GM19468 (cell line): ENCODE results near the gene ABCA7.
"Not testable (repeated sequence)": the region's sequence is repeated elsewhere in the genome, so short reads cannot be mapped to it uniquely, and the experiment has no call there.

ENCODE experiments used
- ATAC-seq: cut with Tn5 transposase; IDR thresholded peaks from one replicate; pipeline ENCODE4 v1.9.1; 2021; ENCODE audit warnings: mild to moderate bottlenecking, moderate library complexity, moderate number of reproducible peaks; ENCODE audit not compliant: unreplicated experiment; ENCODE audit errors: extremely low read depth

Gene ABCA7

DNA sequence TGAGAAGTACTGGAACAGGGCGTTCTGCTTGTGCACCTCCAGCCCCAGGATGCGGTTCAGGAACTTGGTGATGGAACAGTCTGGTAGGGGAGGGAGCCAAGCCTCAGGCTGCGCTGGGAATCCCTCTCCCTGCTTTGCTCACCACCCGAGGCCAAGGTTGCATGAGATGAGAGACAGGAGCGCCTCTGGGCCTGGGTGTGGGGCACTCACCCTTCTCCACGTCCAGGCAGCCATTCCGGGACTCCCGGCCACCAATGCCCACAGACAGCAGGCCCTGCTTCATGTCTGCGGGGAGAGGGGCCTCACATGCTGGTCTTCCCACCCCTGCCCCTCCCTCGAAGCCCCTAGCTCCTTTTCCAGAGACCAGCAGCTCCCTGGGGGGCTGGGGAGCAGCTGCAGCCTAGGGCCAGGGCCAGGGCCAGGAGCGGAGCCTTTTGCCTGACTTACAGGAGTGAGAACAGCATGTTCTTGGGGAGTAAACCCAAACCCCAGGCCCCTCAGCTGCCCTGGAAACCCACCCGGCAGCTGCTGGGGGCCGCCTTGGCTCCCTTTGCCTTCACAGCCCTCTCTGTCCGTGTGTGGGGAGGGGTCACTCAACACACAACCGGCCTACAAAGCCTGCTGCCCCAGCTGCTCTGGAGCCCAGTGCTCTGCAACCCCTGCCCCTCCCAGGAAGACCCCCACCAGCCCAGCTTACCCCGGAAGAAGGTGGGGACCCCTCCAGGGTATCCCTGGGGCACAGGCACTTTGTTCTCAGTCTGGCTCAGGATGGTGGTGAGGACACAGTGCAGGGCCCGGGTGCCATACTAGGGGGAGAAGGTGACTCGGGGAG, 71.1 kb downstream of the ABCA7 start:
- ATAC-seq, result no peak

DNA sequence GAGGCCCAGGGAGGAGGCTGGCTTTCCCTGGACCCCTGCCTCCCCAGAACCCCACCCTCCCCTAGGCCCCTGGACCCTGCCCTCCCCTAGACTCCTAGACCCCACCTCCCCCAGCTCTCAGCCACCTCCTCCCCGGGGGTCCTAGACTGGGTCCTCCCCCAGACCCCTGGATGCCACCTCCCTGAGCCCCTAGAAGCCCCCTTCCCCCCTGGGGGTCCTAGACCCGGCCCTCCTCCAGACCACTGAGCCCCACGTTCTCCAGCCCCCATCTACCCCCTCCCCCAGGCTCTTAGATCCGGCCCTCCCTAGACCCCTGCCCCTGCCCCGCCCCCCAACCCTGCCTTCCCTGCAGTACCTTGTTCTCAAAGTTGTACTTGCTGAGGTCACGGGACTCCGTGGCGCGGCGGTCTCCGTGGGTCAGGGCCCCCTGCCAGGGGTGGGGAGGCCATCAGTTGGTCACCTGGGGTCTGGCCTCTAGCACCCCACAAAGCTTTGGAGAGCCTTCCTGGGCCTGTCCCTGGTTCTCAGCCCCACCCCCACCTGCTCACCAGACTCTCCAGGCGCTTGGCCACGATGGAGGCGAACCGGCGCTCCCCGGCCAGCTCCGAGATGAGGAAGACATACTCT, 71.8 kb downstream of the ABCA7 start:
- ATAC-seq, result no peak

DNA sequence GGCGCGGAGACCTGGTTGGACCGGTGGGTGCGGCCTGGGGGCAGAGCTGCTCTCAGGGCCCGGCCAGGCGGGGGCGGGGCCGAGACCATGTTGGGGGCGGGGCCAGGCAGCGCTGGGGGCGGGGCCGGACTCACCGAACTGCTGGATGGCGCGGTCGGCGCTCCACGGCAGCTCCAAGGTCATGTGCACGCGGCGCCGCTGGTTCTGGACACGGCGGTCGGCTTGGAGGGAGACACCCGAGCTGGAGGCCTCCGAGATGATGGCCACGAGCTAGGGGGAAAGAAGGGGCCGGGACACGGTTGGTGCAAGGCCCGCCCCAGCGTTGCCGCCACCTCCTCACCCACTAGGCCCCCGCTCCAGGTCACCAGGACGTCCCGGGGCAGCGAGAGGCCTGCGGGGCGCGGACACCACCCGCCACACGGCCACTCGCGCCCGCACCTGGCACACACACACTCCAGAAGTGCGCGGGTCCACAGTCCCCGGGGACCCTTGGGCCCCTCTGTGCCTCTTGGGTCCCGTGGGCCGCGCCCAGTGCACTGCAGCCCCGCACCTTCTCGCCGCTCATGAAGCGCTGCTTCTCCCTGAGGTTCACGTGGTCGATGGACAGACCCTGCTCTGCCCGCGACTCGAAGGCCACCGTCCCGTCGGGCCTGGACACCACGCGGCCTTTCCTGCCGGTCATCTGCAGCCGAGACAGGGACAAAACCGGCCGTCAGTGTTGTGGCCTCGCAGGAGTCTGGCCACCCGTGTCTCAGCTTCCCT, 72.5 kb downstream of the ABCA7 start:
- ATAC-seq, result no peak

DNA sequence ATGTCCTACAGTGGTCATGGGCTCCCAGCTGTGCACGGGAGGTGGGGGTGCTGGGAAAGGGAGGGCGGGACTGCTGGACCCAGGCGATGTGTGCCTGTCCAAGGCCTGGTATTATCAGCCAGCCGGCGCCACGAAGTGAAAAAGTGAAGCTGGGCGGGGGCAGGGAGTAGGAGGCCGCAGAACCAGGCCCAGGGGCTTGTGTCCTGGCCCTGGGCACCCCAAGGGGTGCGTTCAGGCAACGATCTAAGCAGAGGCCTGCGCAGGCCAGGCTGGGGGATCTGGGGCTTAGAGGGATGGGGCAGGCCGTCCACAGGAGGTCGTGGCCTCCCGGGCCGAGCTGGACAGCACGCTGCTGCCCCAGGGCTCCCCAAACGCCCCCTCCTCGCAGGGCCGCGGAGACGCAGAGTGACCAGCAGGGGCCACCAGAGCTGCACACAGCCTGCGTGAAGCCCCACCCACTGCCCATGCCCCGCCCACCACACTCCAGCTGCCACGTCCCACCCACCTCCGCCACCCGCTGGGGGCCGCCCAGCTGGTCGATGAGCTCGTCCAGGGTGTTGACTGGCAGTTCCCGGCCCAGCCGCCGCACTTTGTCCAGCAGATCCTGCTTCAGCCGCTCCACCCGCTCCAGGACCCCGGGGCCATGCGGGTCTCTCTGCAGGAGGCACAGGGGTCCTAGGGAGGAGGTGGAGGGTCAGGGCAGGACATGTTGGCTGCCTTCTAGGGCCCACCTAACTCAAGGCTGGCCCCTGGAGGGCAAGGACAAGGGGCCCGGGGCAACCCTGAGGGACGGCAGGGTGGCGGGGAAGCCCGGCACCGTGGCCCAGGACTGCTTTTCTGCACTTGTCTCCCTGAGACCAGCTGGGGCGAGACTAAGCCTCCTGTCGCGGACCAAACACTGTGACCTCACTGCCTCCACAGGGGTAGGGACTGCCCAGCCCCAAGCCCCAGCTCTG, 73.4 kb downstream of the ABCA7 start:
- no peak for ATAC-seq

DNA sequence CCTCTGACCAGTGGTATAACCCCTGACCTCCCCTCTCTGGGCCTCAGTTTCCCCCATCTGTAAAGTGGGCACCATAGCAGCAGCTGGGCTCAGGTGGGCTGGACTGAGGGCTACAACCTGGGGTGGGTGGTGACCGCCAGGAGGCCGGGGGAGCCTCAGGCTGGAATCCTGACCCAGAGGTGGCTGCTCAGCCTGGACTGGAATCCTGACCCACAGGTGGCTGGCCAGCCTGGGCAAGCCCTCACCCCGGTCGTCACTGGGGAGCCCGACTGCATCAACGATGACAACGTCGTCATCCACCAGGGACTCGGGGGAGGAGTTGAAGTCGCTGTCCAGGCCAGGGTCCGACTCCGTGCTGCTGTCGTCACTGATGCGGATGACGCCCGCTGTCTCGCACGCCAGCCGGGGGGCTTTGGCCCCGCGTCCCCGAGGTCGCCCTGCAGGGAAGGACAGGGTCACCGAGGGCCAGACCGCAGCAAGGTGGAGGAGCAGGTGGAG, 74.1 kb downstream of the ABCA7 start:
- ATAC-seq, result no peak

DNA sequence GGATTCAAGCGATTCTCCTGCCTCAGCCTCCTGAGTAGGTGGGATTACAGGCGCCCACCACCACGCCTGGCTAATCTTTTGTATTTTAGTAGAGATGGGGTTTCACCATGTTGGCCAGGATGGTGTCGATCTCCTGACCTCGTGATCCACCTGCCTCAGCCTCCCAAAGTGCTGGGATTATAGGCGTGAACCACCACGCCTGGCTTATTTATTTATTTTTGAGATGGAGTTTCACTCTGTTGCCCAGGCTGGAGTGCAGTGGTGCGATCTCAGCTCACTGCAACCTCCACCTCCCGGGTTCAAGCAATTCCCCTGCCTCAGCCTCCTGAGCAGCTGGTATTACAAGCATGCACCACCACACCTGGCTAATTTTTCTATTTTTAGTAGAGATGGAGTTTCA, 74.8 kb downstream of the ABCA7 start:
- not testable (repeated sequence) for ATAC-seq
